H1 (cell line): ENCODE results near the gene CD247. TPM values are rescaled to one million over a fixed set of nuclear protein-coding genes. Genes with fewer than 3 reads are reported as not detected.

Experiments used
- CTCF ChIA-PET: fragments of 300-600 bp; sonication (Branson Sonifier 250); formaldehyde crosslinking; loops from one replicate; lab custom pipeline; 2021; ENCODE audit not compliant: partially characterized antibody; lab: Charles Lee
- POLR2A ChIA-PET: fragments of 300-600 bp; sonication (Branson Sonifier 250); formaldehyde crosslinking; loops from one replicate; lab custom pipeline; 2021; ENCODE audit warnings: inconsistent platforms; ENCODE audit not compliant: partially characterized antibody; lab: Charles Lee
- DNase-seq, 2 experiments: peaks; one replicate each; pipeline versions ENCODE4 v3.0.0 to v3.0.0-alpha.2; 2010 to 2022; ENCODE audit warnings: low spot score in 2 of 2, low read depth in 1 of 2, mixed read lengths in 1 of 2
- FAIRE-seq: peaks from 2 replicates; lab custom pipeline; 2011; peaks lifted over from hg19 to GRCh38; lab: Jason Lieb, UNC
- H2AFZ ChIP-seq: 2 replicates; pipeline ENCODE4 v1.8.1; 2012; ENCODE audit warnings: low read length, inconsistent platforms
- H2AK5ac ChIP-seq: 2 replicates; pipeline ENCODE4 v1.6.1; 2013; ENCODE audit warnings: low read depth, low read length
- H2BK120ac ChIP-seq: replicated peaks from 2 replicates; pipeline ENCODE3; 2013; ENCODE audit warnings: low read depth, low read length, inconsistent platforms
- H2BK12ac ChIP-seq: 2 replicates; pipeline ENCODE4 v1.6.1; 2013; ENCODE audit warnings: low read depth, low read length
- H2BK15ac ChIP-seq: 2 replicates; pipeline ENCODE4 v1.6.1; 2013; ENCODE audit warnings: low read length
- H2BK20ac ChIP-seq: 2 replicates; pipeline ENCODE4 v1.6.1; 2013; ENCODE audit warnings: low read length
- H2BK5ac ChIP-seq: 2 replicates; pipeline ENCODE4 v1.6.1; 2013; ENCODE audit warnings: low read depth, low read length
- H3K14ac ChIP-seq: 2 replicates; pipeline ENCODE4 v1.6.1; 2013; ENCODE audit warnings: inconsistent platforms; ENCODE audit not compliant: insufficient read length
- H3K18ac ChIP-seq: 2 replicates; pipeline ENCODE4 v1.6.1; 2013; ENCODE audit warnings: low read length; ENCODE audit errors: extremely low read depth
- H3K23ac ChIP-seq: 2 replicates; pipeline ENCODE4 v1.6.1; 2013; ENCODE audit warnings: inconsistent platforms; ENCODE audit not compliant: insufficient read length
- H3K23me2 ChIP-seq: 2 replicates; pipeline ENCODE4 v1.6.1; 2013; ENCODE audit warnings: low read depth, low read length
- H3K27ac ChIP-seq: 2 replicates; pipeline ENCODE4 v1.6.1; 2011; ENCODE audit warnings: low read depth, low read length, inconsistent platforms
- H3K27me3 ChIP-seq, 4 experiments: replicated peaks in 1 of 4; 1 replicate in 1 of 4; 2 replicates in 3 of 4; pipeline versions ENCODE4 v1.6.1 to v1.8.1; 2011 to 2013; ENCODE audit warnings: low read length in 3 of 4, mild to moderate bottlenecking in 3 of 4, inconsistent platforms in 2 of 4, mixed read lengths in 2 of 4, moderate library complexity in 1 of 4; ENCODE audit not compliant: control insufficient read depth in 3 of 4, insufficient read depth in 3 of 4; ENCODE audit errors: extremely low read depth in 1 of 4
- H3K36me3 ChIP-seq, 4 experiments: 2 replicates each; pipeline versions ENCODE4 v1.6.1 to v1.8.1; 2011 to 2013; ENCODE audit warnings: mild to moderate bottlenecking in 4 of 4, low read length in 3 of 4, moderate library complexity in 2 of 4, control low read depth in 1 of 4, inconsistent platforms in 1 of 4; ENCODE audit not compliant: insufficient read depth in 4 of 4, control insufficient read depth in 2 of 4
- H3K4ac ChIP-seq: replicated peaks from 2 replicates; pipeline ENCODE3; 2013; ENCODE audit warnings: low read length, low read depth, mixed read lengths, inconsistent platforms; ENCODE audit not compliant: insufficient read length
- H3K4me1 ChIP-seq, 4 experiments: replicated peaks in 1 of 4; 1 replicate in 1 of 4; 2 replicates in 3 of 4; pipeline versions ENCODE4 v1.6.1 to v1.8.1; 2011 to 2013; ENCODE audit warnings: low read length in 3 of 4, inconsistent platforms in 2 of 4, mixed read lengths in 1 of 4; ENCODE audit not compliant: insufficient read depth in 4 of 4, control insufficient read depth in 3 of 4
- H3K4me2 ChIP-seq, 2 experiments: 2 replicates each; pipeline versions ENCODE4 v1.6.1 to v1.8.1; 2011 to 2013; ENCODE audit warnings: low read depth in 2 of 2, low read length in 2 of 2, control low read depth in 1 of 2, inconsistent platforms in 1 of 2, mild to moderate bottlenecking in 1 of 2; ENCODE audit not compliant: insufficient read depth in 1 of 2
- H3K4me3 ChIP-seq, 4 experiments: fragments of 200-600, 300-600 bp in 1 of 4; sonication (generic), shearing (Covaris generic), sonication (Bioruptor Twin) in 1 of 4; 2 replicates each; pipeline versions ENCODE4 v1.5.1 to v1.8.1; 2011 to 2016; ENCODE audit warnings: low read length in 4 of 4, low read depth in 3 of 4, control low read depth in 2 of 4, inconsistent platforms in 2 of 4, mild to moderate bottlenecking in 2 of 4, mixed read lengths in 1 of 4, moderate library complexity in 1 of 4; ENCODE audit not compliant: insufficient read depth in 2 of 4; ENCODE audit errors: extremely low read depth in 1 of 4
- H3K56ac ChIP-seq: replicated peaks from 2 replicates; pipeline ENCODE3; 2013; ENCODE audit warnings: low read depth, mild to moderate bottlenecking, mixed read lengths, low read length, inconsistent platforms; ENCODE audit not compliant: insufficient read length
- H3K79me1 ChIP-seq: 2 replicates; pipeline ENCODE4 v1.6.1; 2013; ENCODE audit warnings: low read depth, low read length, control low read depth
- H3K79me2 ChIP-seq, 2 experiments: 2 replicates each; pipeline versions ENCODE4 v1.6.1 to v1.8.1; 2012 to 2013; ENCODE audit warnings: low read length in 2 of 2, mild to moderate bottlenecking in 2 of 2, inconsistent platforms in 1 of 2; ENCODE audit not compliant: insufficient read depth in 2 of 2, control insufficient read depth in 1 of 2
- H3K9ac ChIP-seq, 4 experiments: replicated peaks in 1 of 4; 1 replicate in 1 of 4; 2 replicates in 3 of 4; pipeline versions ENCODE4 v1.6.1 to v1.8.1; 2011 to 2013; ENCODE audit warnings: low read depth in 3 of 4, low read length in 3 of 4, control low read depth in 2 of 4, mild to moderate bottlenecking in 2 of 4, moderate library complexity in 2 of 4, inconsistent platforms in 1 of 4; ENCODE audit errors: extremely low read depth in 1 of 4
- H3K9me3 ChIP-seq, 2 experiments: 2 replicates each; pipeline versions ENCODE4 v1.6.1 to v1.8.1; 2012 to 2013; ENCODE audit warnings: mild to moderate bottlenecking in 2 of 2, moderate library complexity in 2 of 2, control low read depth in 1 of 2, inconsistent platforms in 1 of 2, low read depth in 1 of 2, low read length in 1 of 2, mixed read lengths in 1 of 2; ENCODE audit not compliant: insufficient read depth in 2 of 2
- H4K20me1 ChIP-seq, 2 experiments: replicated peaks in 1 of 2; 2 replicates each; pipeline versions ENCODE3 to v1.8.1; 2011 to 2013; ENCODE audit warnings: inconsistent platforms in 2 of 2, low read length in 2 of 2, mild to moderate bottlenecking in 1 of 2; ENCODE audit not compliant: insufficient read depth in 2 of 2, control insufficient read depth in 1 of 2
- H4K5ac ChIP-seq: 2 replicates; pipeline ENCODE4 v1.6.1; 2013; ENCODE audit warnings: low read length, low read depth, mixed read lengths, inconsistent platforms; ENCODE audit not compliant: insufficient read length
- H4K8ac ChIP-seq: 2 replicates; pipeline ENCODE4 v1.8.0; 2013; ENCODE audit warnings: mild to moderate bottlenecking, moderate library complexity, low read length, inconsistent platforms; ENCODE audit not compliant: insufficient read depth; ENCODE audit errors: extremely low read depth
- H4K91ac ChIP-seq: replicated peaks from 2 replicates; pipeline ENCODE3; 2013; ENCODE audit warnings: low read length, mixed read lengths, inconsistent platforms; ENCODE audit not compliant: insufficient read length
- ASH2L ChIP-seq: fragments of 200-600, 300-600 bp; sonication (generic); IDR thresholded peaks from one replicate; pipeline ENCODE4 v1.7.1; 2017; ENCODE audit warnings: low read length
- BACH1 ChIP-seq: IDR thresholded peaks from 2 replicates; pipeline ENCODE4 v1.6.1; 2012; ENCODE audit warnings: low read length, improper control_type of control experiment
- CBX5 ChIP-seq: fragments of 300-800, 300-1000 bp; sonication (generic); IDR thresholded peaks from 2 replicates; pipeline ENCODE4 v1.7.1; 2016; ENCODE audit warnings: antibody characterized with exemption, low read length, low read depth
- CTBP2 ChIP-seq: IDR thresholded peaks from 2 replicates; pipeline ENCODE4 v1.7.0; 2011; ENCODE audit warnings: borderline replicate concordance, mild to moderate bottlenecking, moderate library complexity, mixed read lengths, low read length; ENCODE audit not compliant: insufficient read depth, insufficient read length
- EZH2 ChIP-seq: fragments of 200-600 bp; sonication (generic); IDR thresholded peaks from 2 replicates; pipeline ENCODE4 v1.7.1; 2012; ENCODE audit warnings: low read depth, mild to moderate bottlenecking, moderate library complexity, low read length, inconsistent platforms; ENCODE audit not compliant: severe bottlenecking
- RAD21 ChIP-seq, 2 experiments: IDR thresholded peaks in 1 of 2; conservative IDR thresholded peaks in 1 of 2; 2 replicates each; pipeline ENCODE4 v1.6.1; 2011; ENCODE audit warnings: low read depth in 2 of 2, low read length in 2 of 2, improper control_type of control experiment in 1 of 2, inconsistent platforms in 1 of 2, mild to moderate bottlenecking in 1 of 2, moderate library complexity in 1 of 2
- RBBP5 ChIP-seq: IDR thresholded peaks from 2 replicates; pipeline ENCODE4 v1.7.1; 2012; ENCODE audit warnings: low read depth, mild to moderate bottlenecking, inconsistent platforms, low read length, moderate library complexity, borderline replicate concordance
- SRF ChIP-seq: IDR thresholded peaks from 2 replicates; pipeline ENCODE4 v1.6.1; 2011; ENCODE audit warnings: mild to moderate bottlenecking, low read depth, low read length, moderate library complexity
- TAF7 ChIP-seq: optimal IDR thresholded peaks from 2 replicates; pipeline ENCODE3; 2011; ENCODE audit warnings: low read depth, mild to moderate bottlenecking, inconsistent platforms, low read length, moderate library complexity, borderline replicate concordance
- YY1 ChIP-seq: IDR thresholded peaks from 2 replicates; pipeline ENCODE4 v1.6.1; 2011; ENCODE audit warnings: low read depth, mild to moderate bottlenecking, low read length
- WGBS, 2 experiments: shearing (Covaris generic) in 1 of 2; methylation state at CpG; one replicate each; pipeline versions ENCODE4 v1.1.6 to v1.1.7; 2013 to 2015; ENCODE audit warnings: low lambda C conversion rate in 2 of 2, mixed read lengths in 2 of 2, inconsistent platforms in 1 of 2, low coverage in 1 of 2, missing lambda C conversion rate in 1 of 2; ENCODE audit not compliant: insufficient replicate concordance in 2 of 2, insufficient coverage in 1 of 2, insufficient read length in 1 of 2; ENCODE audit errors: extremely low coverage in 1 of 2, missing lambda C conversion rate in 1 of 2; 5-methylcytosine and 5-hydroxymethylcytosine counted together
- polyA plus RNA-seq, 7 experiments: library from polyadenylated mRNA; depleted of rRNA in 3 of 7; stranded (reverse) in 5 of 7; unstranded in 2 of 7; fragments of >200 nt in 5 of 7; fragments of 200-250 nt in 2 of 7; gene quantifications; 1 replicate in 5 of 7; 2 replicates in 1 of 7; 4 replicates in 1 of 7; pipeline versions ENCODE4 v1.2.1 to v1.2.3, GENCODE V29; 2011 to 2013; ENCODE audit warnings: missing spikeins in 2 of 7, mixed read lengths in 2 of 7
- total RNA-seq: library from RNA; stranded (reverse); fragmentation: NEBNext Ultra II Directional; extraction: Animal tissue kit (Norgen Biotek cat#: 25700); gene quantifications from 2 replicates; pipeline ENCODE4 v1.2.1, GENCODE V29; 2021

The CD247 gene
- total and polyA plus RNA-seq, 2 of the 8 experiments (the other 6 are each of a cell fraction or from before 2014, with no cell fraction given) = 2.0 to 2.2 TPM

DNA sequence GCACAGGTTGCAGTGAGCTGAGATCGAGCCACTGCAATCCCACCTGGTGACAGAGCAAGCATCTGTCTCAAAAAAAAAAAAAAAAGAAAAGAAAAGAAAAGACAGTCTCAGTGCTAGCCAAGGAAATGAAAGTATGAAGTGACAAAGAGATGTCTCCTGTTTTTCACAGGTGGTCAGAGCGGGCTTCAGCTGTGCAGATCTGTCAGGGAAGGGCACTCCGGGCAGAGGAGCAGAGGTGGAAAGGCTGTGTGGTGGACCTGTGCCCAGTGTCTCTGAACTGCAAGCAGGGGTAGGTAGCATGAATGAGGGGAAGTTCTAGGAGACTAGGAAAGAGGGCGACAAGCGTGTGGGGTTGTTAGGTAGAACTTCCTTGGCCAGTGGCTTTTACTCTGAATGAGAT is 67.5 kb downstream of the CD247 start:
- H2AK5ac ChIP-seq = no peak overlapping the region
- H2BK120ac ChIP-seq = no peak overlapping the region
- peaks cover 10% of the 10 kb centered on the region; the same call in 1 of the 2 replicates for H3K23me2 ChIP-seq
- ChIA-PET POLR2A (interaction anchor here (1.0 kb wide), 1 partner anchor 17 kb away, joined by 3 read pairs; no protein-coding TSS in a partner anchor), CTCF (interaction anchor here (0.7 to 2.1 kb wide), 11 partner anchors 9 to 107 kb away, joined by 3 to 10 read pairs (median 4); no protein-coding TSS in a partner anchor)
- no peak for DNase-seq
- no peak overlapping the region for H3K4me2 ChIP-seq
- H3K56ac ChIP-seq = no peak overlapping the region
- H3K79me2 ChIP-seq = no peaks in the 10 kb centered on the region
- H4K8ac ChIP-seq = no peak overlapping the region
- 92% methylated on average over 5 of the region's 5 CpGs; no CpG with 5 or more reads in 1 of the 2 experiments for WGBS, 2 experiments
- no peak overlapping the region for H3K23ac ChIP-seq
- H2BK15ac ChIP-seq = no peak overlapping the region
- no peaks in the 10 kb centered on the region for H3K9me3 ChIP-seq
- FAIRE-seq = no peak
- no peaks in the 10 kb centered on the region for H4K20me1 ChIP-seq
- H2BK5ac ChIP-seq = no peak overlapping the region
- no peak overlapping the region for H4K5ac ChIP-seq
- no peak overlapping the region for H4K91ac ChIP-seq
- H3K4me1 ChIP-seq = peaks cover 0 to 5% (median 3%) of the 10 kb centered on the region in 4 experiments; a peak in 5 of 7 replicates
- no peak overlapping the region for H3K14ac ChIP-seq
- no peak overlapping the region for H3K27ac ChIP-seq
- H3K79me1 ChIP-seq = no peaks in the 10 kb centered on the region
- H3K4me3 ChIP-seq = no peak overlapping the region
- no peak overlapping the region for H3K9ac ChIP-seq
- H2BK12ac ChIP-seq = no peak overlapping the region
- no peak overlapping the region for H2BK20ac ChIP-seq
- no peak overlapping the region for H3K4ac ChIP-seq
- no peaks in the 10 kb centered on the region for H3K36me3 ChIP-seq
- H3K18ac ChIP-seq = no peak overlapping the region
- peaks cover 0 to 11% (median 8%) of the 10 kb centered on the region in 4 experiments; a peak in 5 of 7 replicates for H3K27me3 ChIP-seq
- no peak overlapping the region for H2AFZ ChIP-seq
- TF ChIP-seq RBBP5 (no peak), BACH1 (no peak), ASH2L (no peak), YY1 (no peak), CBX5 (no peak), CTBP2 (no peak), TAF7 (no peak), RAD21 (IDR thresholded peaks at IDR 0.05 in 1 of 2, conservative IDR thresholded peaks at IDR 0.05 in 1 of 2; ENCODE audit: low read depth in 2 of 2, low read length in 2 of 2) (no peak), SRF (no peak), EZH2 (no peak)
